ENCODE data around the gene MAPK12. TPM values are rescaled to one million over a fixed set of nuclear protein-coding genes. Genes with fewer than 3 reads are reported as not detected.
A peak's percentile ranks its signal among the peaks of the same experiment; 100 is the strongest.

Gene MAPK12
- total RNA-seq, 1 experiment from 2014 or later: 21.1 TPM

- BruUV-seq (replicated peaks): no TSS peak
- intact Hi-C loops (cut with micrococcal nuclease; ENCODE audit: unreplicated experiment): no loop called here
- Mint-ChIP-seq H3K4me1 (ENCODE audit: low read depth, unreplicated experiment) (peaks cover 73% of the 10 kb centered on the region), H3K9me3 (ENCODE audit: low read depth, unreplicated experiment) (no peaks in the 10 kb centered on the region), H3K4me3 (ENCODE audit: low read depth, unreplicated experiment) (peak overlapping the region; percentile 71), H3K27me3 (ENCODE audit: unreplicated experiment) (no peaks in the 10 kb centered on the region), H3K36me3 (ENCODE audit: insufficient read depth, unreplicated experiment) (peaks cover 70% of the 10 kb centered on the region), H3K27ac (ENCODE audit: unreplicated experiment) (peak overlapping the region; percentile 63)
- TF ChIP-seq CTCF (IDR thresholded peaks at IDR 0.05; ENCODE audit: unreplicated experiment): no peak
- CTCF ChIA-PET: no interaction called here
- DNase-seq: no peak
Measured at GRCh38 chr22:50298937-50299784, 37.7 kb upstream of the MAPK12 start.

- Mint-ChIP-seq H3K4me1 (ENCODE audit: low read depth, unreplicated experiment) (peaks cover 66% of the 10 kb centered on the region), H3K27ac (ENCODE audit: unreplicated experiment) (peak overlapping the region; percentile 46)
- no TSS peak for BruUV-seq (replicated peaks)
Measured at GRCh38 chr22:50298266-50298637, 36.8 kb upstream of the MAPK12 start.

GRCh38 chr22:50297510-50298265 lies 36.2 kb upstream of the MAPK12 start:
- no TSS peak for BruUV-seq (replicated peaks)
- intact Hi-C loops (cut with micrococcal nuclease; ENCODE audit: unreplicated experiment): no loop called here
- H3K36me3 Mint-ChIP-seq (ENCODE audit: insufficient read depth, unreplicated experiment): peaks cover 63% of the 10 kb centered on the region
- CTCF ChIA-PET: interaction anchor here (0.5 to 1.5 kb wide), 3 partner anchors 15 to 243 kb away, joined by 3 to 5 read pairs (median 4); no protein-coding TSS in a partner anchor
- H3K27ac Mint-ChIP-seq (ENCODE audit: unreplicated experiment): peak overlapping the region; percentile 46
- H3K9me3 Mint-ChIP-seq (ENCODE audit: low read depth, unreplicated experiment): no peaks in the 10 kb centered on the region
- no peak for DNase-seq
- TF ChIP-seq CTCF (IDR thresholded peaks at IDR 0.05; ENCODE audit: unreplicated experiment): no peak
- peaks cover 64% of the 10 kb centered on the region for H3K4me1 Mint-ChIP-seq (ENCODE audit: low read depth, unreplicated experiment)
- H3K27me3 Mint-ChIP-seq (ENCODE audit: unreplicated experiment): no peaks in the 10 kb centered on the region
- H3K4me3 Mint-ChIP-seq (ENCODE audit: low read depth, unreplicated experiment): peak overlapping the region; percentile 71

More at GRCh38 chr22:50298266-50298637, 36.8 kb upstream of the MAPK12 start:
- Mint-ChIP-seq H3K4me3 (ENCODE audit: low read depth, unreplicated experiment) (peak overlapping the region; percentile 71), H3K36me3 (ENCODE audit: insufficient read depth, unreplicated experiment) (peaks cover 63% of the 10 kb centered on the region), H3K27me3 (ENCODE audit: unreplicated experiment) (no peaks in the 10 kb centered on the region), H3K9me3 (ENCODE audit: low read depth, unreplicated experiment) (no peaks in the 10 kb centered on the region)
- CTCF ChIA-PET: no interaction called here
- intact Hi-C loops (cut with micrococcal nuclease; ENCODE audit: unreplicated experiment): no loop called here
- no peak for TF ChIP-seq CTCF (IDR thresholded peaks at IDR 0.05; ENCODE audit: unreplicated experiment)
- no peak for DNase-seq

GRCh38 chr22:50296658-50297490 lies 35.4 kb upstream of the MAPK12 start:
- CTCF ChIA-PET: interaction anchor here (0.5 to 1.5 kb wide), 8 partner anchors 8 to 323 kb away, joined by 3 to 6 read pairs (median 4); no protein-coding TSS in a partner anchor
- intact Hi-C loops (cut with micrococcal nuclease; ENCODE audit: unreplicated experiment): no loop called here
- Mint-ChIP-seq H3K27ac (ENCODE audit: unreplicated experiment) (peak overlapping the region; percentile 46), H3K4me1 (ENCODE audit: low read depth, unreplicated experiment) (peaks cover 66% of the 10 kb centered on the region), H3K4me3 (ENCODE audit: low read depth, unreplicated experiment) (peak overlapping the region; percentile 71), H3K9me3 (ENCODE audit: low read depth, unreplicated experiment) (no peaks in the 10 kb centered on the region), H3K27me3 (ENCODE audit: unreplicated experiment) (no peaks in the 10 kb centered on the region), H3K36me3 (ENCODE audit: insufficient read depth, unreplicated experiment) (peaks cover 64% of the 10 kb centered on the region)
- no TSS peak for BruUV-seq (replicated peaks)
- TF ChIP-seq CTCF (IDR thresholded peaks at IDR 0.05; ENCODE audit: unreplicated experiment): no peak
- no peak for DNase-seq
